HG03108 (cell line): ENCODE measurements around the gene CACNA2D3.
"Not testable (repeated sequence)": the region's sequence is repeated elsewhere in the genome, so short reads cannot be mapped to it uniquely, and the experiment has no call there.

Experiments
- ATAC-seq: cut with Tn5 transposase; IDR thresholded peaks from one replicate; pipeline ENCODE4 v1.9.1; 2021; ENCODE audit warnings: moderate library complexity; ENCODE audit not compliant: unreplicated experiment

The CACNA2D3 gene

GRCh38 chr3:54970895-54971294, 848.5 kb downstream of the CACNA2D3 start:
- no peak for ATAC-seq

- no peak for ATAC-seq
Measured at GRCh38 chr3:54977439-54977838, 855.1 kb downstream of the CACNA2D3 start.

- not testable (repeated sequence) for ATAC-seq
Measured at GRCh38 chr3:54977946-54978345, 855.6 kb downstream of the CACNA2D3 start.

- ATAC-seq, result no peak
Measured at GRCh38 chr3:54982807-54983206, 860.5 kb downstream of the CACNA2D3 start.

- no peak for ATAC-seq
Measured at GRCh38 chr3:54983266-54984099, 861.1 kb downstream of the CACNA2D3 start.

- no peak for ATAC-seq
Measured at GRCh38 chr3:54985856-54986255, 863.5 kb downstream of the CACNA2D3 start.

- no peak for ATAC-seq
Measured at GRCh38 chr3:54986294-54986693, 863.9 kb downstream of the CACNA2D3 start.

- no peak for ATAC-seq
Measured at GRCh38 chr3:54987719-54988118, 865.4 kb downstream of the CACNA2D3 start.

- ATAC-seq, result no peak
Measured at GRCh38 chr3:54988302-54988837, 866.0 kb downstream of the CACNA2D3 start.

- ATAC-seq, result no peak
Measured at GRCh38 chr3:54988838-54989630, 866.7 kb downstream of the CACNA2D3 start.

- ATAC-seq, result no peak
Measured at GRCh38 chr3:54994111-54994513, 871.8 kb downstream of the CACNA2D3 start.

GRCh38 chr3:54999159-54999558, 876.8 kb downstream of the CACNA2D3 start:
- no peak for ATAC-seq

- ATAC-seq, result no peak
Measured at GRCh38 chr3:54999811-55000210, 877.5 kb downstream of the CACNA2D3 start.

- no peak for ATAC-seq
Measured at GRCh38 chr3:55000546-55000945, 878.2 kb downstream of the CACNA2D3 start.

- ATAC-seq, result no peak
Measured at GRCh38 chr3:55000953-55001352, 878.6 kb downstream of the CACNA2D3 start.

GRCh38 chr3:55002416-55002930, 880.1 kb downstream of the CACNA2D3 start:
- ATAC-seq, result no peak

- ATAC-seq, result no peak
Measured at GRCh38 chr3:55006244-55006676, 883.9 kb downstream of the CACNA2D3 start.

- no peak for ATAC-seq
Measured at GRCh38 chr3:55007971-55008370, 885.6 kb downstream of the CACNA2D3 start.

GRCh38 chr3:55009372-55009771, 887.0 kb downstream of the CACNA2D3 start:
- ATAC-seq, result no peak

- ATAC-seq, result no peak
Measured at GRCh38 chr3:55012091-55012490, 889.7 kb downstream of the CACNA2D3 start.

GRCh38 chr3:55013145-55013925, 891.0 kb downstream of the CACNA2D3 start:
- ATAC-seq, result no peak
